ENCODE measurements around the gene STK32C.
A peak's percentile ranks its signal among the peaks of the same experiment; 100 is the strongest.
"Not testable (repeated sequence)": the region's sequence is repeated elsewhere in the genome, so short reads cannot be mapped to it uniquely, and the experiment has no call there.

The STK32C gene

DNA sequence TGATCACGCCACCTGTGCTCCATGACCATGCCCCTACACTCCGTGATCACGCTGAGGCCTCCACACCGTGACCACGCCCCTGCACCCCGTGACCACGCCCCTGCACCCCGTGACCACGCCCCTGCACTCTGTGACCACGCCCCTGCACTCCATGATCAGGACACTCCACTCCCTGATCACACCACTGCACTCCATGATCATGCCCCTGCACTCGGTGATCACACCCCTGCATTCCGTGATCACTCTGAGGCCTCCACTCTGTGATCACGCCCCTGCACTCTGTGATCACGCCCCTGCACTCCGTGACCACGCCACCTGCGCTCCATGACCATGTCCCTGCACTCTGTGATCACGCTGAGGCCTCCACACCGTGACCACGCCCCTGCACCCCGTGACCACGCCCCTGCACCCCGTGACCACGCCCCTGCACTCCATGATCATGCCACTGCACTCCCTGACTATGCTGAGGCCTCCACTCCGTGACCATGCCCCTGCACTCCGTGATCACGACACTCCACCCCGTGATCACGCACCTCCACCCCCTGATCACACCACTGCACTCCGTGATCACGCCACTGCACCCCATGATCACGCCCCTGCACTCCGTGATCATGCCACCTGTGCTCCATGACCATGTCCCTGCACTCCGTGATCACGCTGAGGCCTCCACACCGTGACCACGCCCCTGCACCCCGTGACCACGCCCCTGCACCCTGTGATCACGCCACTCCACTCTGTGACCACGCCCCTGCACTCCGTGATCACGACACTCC, 27.7 kb downstream of the STK32C start:
- DNase-seq: no peak

DNA sequence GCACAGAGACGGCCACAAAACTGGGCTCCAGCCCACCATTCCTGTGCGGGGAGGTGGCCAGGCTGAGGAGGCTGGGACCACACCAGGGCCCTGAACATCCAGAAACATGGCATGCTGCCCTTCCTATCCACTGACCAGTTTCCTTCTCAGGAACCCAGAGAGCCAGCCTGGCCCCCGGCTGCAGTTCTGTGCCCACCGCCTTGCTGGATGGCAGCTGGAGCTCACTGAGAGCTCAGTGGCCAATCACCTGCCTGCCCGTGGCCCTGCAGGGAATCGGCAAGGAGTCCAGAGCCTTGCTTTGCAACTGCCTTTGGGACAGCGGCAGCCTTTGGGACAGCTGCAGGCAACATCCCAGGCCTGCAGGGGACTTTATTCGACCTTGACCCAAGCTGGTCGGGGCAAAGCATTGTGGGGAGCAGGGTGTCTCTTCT, 30.4 kb downstream of the STK32C start:
- DNase-seq: no peak

DNA sequence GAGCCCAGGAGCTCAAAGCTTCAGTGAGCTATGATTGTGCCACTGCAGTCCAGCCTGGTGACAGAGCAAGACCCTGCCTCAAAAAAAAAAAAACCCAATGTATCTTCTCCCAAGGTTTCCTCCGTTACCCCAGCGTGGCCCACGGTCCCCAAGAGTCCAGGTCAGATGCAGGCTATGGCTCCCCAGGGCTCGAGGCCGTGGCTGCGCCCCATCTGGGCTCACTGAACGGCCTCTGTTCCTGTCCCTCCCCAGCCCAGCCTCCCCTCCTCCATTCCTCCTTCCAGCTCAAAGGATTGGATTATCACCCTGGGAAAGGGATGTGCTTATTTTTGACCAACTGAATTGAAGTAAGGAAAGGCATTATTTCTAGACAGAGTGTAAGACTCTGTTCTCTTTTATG, 31.0 kb downstream of the STK32C start:
- no peak for DNase-seq

DNA sequence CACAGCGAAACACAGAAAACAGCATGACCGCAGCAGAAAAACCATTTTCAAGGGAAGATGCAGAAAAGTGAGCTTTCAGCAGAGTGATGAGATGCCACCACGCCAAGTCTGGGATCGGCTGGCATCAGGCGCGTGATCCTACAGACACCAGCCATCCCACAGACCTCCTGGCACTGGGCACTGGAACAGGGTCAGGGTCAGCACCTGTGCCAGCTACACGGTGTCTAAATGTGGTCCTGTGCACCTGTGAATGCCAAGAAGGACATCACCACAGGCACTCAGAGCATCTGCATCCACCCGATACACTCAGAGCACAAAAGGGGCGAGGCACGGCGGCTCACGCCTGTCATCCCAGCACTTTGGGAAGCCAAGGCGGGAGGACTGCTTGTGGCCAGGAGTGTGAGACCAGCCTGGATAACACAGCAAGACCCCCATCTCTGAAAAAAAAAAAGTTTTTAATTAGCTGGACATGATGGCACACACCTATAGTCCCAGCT, 31.5 kb downstream of the STK32C start:
- no peak for DNase-seq

DNA sequence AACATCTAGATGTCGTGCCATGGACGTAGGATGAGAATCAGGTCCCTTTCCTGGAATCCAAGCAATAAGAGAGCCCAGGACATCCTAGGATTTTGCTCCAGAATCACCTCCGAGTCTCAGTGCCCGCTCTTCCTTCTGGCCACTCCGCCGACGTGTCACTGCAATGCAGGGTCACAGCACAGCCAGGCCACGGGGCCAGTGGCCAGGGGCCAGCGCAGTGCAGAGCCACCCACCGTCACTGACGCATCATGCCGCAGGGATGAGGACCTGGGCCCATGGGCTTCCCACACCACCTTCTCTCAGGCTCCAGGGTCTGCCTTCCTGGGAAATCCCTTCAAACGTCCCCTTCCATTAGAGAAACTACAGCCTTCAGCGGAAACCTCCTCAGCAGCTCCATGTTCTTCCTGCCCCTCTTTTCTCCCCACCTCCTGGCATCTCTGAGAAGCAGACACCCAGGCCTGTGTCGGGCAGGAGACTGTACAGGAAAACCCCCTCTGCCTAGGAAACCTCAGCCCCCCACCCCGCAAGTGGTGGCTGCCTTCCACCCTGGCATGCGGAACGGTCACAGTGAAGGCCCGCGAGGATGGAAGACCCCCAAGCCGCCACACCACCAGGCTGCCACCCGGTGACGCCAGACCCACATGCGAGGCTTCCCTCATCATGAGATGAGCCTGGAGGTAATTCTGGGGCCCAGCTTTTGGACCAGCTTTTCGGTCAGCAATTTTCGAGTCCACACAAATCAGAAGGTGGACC, 32.1 kb downstream of the STK32C start:
- DNase-seq: no peak

DNA sequence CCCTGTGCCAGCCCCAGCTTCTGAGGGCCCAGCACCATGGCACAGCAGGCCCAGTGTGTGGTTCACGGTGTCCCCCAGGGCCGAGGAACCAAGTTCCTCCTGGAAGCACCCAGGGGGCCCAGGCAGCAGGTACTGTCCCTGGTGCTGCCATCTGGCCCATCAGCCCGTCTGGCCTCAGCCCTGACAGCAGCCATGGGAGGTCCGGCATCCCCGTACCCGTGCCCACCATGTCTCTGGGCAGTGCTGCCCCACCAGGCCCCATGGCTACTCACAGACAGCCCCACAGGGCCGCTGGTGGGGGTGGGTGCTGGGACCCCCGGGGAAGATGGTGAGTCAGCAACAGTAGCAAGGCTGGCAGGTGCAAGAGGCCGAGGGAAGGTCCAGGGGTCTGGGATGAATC, 32.8 kb downstream of the STK32C start:
- no peak for DNase-seq

DNA sequence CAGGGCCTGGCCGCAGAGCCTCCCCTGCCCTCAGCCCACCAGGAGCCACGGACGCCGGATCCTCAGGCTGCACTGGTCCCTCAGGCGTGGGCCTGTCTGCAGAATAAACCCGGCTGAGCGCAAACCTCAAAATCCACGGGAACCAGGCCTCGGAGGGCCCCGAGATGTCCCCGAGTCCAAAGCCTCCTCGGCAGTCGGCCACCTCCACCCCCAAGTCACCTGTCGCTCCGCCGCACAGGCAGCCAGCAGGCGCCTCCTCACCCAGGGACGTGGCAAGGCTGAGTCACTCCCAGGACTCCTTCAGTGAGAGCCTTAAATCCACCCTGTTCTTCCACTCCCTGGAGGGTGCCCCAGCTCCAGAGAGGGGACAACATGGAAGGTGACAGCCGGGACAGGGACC, 33.2 kb downstream of the STK32C start:
- no peak for DNase-seq

DNA sequence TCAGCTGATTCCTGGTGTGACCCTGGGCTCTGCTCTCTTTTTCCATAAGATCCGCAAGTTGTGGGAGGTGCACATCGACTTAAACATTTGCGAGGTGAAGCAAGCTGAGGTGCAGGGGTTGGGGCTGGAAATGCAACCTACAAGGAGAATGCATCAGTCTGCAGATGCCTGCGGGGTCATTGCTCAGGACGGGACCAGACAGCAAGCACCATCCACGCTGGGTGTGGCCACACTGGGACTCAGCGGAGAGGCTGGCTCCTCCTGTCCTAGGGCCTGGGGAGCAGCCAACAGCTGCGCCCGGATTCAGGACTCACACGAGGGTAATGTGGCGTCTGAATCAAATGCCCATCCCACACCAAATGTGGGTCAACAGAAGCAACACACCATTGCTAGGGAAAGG, 33.8 kb downstream of the STK32C start:
- DNase-seq: no peak

DNA sequence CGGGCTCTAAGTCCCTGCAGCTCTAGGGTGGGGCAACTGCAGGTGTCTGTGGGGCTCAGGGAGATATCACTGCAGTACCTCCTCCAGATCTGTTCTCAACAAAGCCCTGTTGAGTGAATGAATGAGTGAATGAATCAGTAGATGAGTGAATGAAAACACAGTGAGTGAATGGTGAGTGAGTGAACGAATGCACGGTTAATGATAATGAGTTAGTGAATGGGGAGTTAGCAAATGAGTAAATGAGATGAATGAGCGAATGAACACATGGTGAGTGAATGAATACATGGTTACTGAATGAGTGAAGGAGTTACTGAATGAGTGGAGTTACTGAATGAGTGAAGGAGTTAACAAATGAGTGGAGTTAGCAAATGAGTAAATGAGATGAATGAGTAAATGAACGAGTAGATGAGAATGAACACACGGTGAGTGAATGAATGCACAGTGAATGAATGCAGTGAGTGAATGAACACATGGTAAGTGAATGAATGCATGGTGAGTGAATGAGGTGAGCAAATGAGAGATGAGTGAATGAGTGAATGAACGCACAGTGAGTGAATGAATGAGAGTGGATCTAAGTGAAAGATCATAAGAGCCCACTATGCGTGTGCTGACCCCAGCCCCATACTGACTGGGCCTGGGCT, 34.3 kb downstream of the STK32C start:
- no peak for DNase-seq

DNA sequence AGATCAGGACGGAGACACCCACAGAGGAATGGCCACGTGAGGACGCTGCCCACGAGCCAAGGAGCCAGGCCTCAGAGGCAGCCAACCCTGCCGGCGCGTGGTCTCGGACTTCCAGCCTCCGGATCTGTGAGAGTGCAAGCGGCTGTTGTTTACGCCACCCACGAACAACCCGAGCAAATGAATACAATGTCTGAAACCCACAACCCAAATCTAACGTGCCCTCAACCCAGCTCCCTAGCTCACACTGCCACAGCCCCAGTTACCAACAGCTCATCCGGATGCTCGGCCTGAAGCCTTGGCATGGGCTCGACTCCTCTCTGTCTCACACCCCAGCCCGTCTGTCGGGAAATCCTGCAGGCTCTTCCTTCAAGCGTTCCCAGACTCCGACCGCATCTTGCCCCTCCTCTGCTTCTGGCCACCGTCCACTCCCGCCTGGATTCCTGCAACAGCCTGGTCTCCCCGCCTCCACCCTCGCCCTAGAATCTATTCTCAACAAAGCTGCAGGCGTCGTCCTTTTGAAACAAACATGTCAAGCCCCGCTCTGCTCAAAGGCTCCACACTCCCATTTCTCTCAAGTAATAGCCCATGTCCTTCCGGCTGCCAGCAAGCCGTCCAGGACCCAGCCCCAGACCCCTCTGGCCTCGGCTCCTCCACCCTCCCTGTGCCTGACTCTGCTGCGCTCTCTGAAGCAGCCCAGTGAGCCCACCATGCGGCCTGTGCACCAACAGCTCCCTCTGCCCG, 35.3 kb downstream of the STK32C start:
- no peak for DNase-seq

DNA sequence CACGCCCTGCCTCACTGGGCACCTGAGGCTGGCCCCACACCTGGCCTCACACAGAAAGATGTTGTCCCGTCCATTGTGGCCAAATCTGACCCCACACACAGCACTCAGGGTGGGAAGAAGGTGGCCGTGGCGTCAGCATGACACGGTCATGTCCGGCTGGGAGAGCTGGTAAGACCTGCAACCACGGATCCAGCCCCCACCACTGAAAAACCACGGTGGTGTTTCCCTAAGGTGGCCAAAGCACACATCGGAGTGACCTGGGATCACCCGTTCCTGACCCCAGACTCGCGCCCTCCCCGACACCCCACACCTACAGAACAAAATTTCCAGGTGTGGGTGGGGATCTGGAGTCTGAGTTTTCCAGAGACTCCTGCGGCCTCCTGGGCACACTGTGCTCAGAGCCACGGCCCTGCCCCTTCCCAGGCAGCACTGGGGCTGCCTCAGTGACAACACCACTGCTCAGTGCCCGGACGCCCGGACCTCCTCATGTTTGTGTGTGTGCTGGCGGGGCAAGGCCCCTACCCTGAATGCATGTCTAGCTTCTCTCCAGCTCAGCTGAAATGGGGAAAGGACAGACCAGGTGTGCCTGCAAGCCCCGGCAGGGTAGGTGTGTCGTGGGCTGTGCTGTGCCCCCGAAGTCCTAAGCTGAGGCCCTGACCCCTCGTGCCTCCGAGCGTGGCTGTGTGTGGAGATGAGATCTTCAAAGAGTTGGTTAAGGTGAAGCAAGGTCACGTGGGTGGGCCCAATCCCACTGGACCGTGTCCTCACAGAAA, 36.1 kb downstream of the STK32C start:
- no peak for DNase-seq

DNA sequence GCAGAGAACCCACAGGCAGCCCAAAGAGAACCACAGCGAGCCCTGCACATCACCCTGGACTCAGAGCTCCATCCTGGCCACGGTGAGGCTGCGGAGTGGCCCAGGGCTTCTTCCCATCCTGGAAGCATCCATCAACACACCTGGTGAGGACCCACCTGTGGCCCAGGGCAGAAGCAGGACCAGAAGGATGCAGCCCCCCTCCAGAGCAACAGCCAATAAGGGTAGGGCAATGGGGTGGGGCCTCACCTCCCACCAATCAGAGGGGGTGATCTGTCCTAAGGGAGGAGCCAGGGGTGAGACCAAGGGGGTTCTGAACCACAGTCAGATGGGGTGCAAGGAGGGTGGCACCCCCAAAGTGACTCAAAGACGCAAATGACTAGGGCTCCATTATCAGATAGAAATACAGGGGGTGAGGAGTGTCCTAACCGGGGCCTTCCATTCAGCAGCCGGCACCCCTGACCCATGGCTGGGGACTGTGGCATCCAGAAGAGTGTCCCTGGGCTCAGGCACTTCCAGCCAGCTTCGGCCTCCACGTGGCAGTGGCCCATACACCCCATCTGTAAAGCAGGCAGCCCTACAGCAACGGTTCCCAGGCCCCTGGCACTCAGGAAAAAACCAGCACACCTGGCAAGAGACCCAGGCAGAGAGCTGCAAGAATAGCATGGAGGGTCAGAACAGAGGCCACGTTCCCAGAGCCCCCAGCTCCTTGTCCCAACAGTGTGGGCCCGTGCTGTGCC, 36.9 kb downstream of the STK32C start:
- no peak for DNase-seq

DNA sequence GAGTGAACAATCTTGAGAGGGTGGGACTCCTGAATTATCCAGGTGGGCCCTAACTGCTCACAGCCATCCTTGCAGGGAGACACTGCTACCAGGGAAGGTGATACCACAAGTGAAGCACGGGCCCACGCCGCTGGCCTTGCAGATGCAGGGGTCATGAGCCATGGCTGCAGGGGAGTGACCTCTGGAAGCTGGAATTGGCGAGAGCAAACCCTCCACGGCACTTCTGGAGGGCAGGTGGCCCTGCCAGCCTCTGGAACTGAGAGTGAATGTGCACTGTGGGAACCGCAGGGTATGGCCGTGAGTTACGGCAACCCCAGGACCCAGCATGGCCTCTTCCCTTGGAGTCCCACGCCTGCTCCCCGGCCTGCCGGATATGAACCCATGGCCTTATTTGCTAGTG, 37.5 kb downstream of the STK32C start:
- DNase-seq: no peak

DNA sequence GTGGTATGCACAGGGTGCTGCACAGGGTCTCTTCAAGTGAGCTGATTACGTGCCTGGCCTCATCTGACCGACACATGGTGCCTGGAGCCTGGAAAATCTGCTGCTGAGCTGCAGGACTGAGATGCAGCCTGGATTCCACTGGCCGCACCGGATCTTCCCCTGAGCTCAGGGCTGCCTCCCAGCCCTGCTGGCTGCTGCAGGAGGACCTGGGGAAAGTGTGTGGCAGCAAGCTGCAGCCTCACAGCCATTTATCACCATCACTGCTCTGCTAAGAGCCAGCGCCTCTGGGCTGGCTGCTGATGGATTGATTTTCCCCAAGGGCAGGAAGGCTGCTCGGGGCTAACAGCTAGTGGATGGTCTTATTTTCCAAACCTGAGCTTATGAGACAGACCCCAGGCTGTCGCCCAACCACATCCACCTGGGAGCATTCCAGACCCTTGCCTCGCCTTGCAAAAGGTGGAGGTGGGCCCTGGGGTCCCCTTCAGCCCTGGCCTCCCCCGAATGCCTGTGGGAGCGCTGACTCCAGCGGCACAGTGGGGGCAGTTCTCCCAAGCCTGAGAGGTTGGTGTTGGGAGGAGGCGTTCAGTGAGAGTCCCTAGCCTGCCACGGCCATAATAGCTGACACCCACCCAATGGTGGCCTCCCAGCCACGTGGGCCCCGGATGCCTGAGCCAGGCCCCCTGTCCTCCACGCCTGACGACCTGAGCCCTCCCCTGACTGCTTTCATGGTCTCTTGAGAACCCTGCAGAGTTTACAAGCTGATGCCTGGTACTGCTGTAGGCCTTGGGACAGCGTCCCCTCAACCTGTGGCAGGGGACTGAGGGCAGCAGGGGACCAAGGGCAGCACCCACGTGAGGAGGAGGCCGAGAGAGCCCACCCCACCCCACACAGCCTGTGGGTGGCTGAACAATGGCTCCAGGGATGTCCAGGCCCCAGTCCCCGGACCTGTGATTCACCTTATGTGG, 38.2 kb downstream of the STK32C start:
- DNase-seq: no peak

DNA sequence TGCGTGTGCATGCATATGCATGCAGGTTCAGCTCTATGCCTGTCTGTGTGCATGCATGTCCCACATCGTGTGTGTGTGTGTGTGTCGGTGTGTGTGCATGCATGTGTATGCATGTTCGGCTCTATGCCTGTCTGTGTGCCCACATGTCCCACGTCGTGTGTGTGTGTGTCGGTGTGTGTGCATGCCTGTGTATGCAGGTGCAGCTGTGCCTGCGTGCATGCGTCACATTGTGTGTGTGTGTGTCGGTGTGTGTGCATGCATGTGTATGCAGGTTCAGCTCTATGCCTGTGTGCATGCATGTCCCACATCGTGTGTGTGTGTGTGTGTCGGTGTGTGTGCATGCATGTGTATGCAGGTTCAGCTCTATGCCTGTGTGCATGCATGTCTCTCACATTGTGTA, 39.8 kb downstream of the STK32C start:
- not testable (repeated sequence) for DNase-seq

DNA sequence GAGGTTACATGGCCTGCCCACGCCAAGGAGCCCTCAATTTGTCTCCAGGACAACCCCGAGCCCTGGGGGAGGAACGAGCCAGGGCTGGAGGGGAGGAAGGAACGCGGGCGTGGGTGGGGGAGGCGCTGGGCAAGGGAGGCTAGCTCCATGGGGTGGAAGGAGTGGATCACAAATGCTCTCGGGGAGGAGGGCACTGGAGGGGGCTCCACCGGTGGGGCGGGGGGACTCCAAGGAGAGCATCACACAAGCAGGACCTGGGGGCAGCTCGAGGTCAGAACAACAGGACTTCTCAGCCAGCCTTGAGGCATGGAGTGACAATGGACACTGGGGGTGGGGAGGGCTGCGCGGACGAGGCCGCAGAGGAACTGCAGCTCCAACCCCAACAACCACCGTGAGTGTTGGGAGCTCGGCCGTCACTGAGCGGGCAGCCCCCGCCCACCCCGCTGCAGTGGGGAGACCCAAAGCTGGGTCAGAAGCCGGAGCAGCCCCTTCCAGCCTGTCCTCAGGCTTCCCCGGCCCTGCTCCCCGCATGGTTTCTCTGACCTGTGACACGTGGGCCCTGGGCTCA, 41.1 kb downstream of the STK32C start:
- DNase-seq: no peak

DNA sequence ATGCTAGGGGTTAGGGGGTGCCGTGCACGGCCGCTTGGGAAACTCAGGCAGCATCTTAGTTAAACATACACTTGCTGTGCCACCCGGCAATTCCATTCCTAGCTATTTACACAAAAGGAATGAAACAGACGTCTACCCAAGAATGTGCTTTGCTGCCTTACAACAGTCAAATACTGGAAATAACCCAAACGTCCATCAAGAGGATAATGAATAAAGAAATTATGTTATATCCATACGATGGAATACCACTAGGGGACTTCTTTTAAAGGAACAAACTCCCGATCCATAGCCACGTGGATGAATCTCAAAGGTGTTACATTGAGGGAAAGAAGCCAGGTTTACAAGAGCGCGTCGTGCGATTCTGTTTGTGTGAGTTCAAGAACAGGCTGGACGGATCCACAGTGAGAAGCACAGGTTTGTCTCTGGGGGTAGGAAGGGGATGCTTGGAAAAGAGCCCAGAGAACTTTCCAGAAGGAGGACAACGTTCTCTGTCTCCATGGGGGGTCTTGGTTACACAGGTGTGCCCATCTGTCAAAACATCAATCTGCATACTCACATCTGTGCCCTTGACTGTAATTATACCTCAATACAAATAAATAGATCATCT, 41.8 kb downstream of the STK32C start:
- DNase-seq: peak; percentile 88

DNA sequence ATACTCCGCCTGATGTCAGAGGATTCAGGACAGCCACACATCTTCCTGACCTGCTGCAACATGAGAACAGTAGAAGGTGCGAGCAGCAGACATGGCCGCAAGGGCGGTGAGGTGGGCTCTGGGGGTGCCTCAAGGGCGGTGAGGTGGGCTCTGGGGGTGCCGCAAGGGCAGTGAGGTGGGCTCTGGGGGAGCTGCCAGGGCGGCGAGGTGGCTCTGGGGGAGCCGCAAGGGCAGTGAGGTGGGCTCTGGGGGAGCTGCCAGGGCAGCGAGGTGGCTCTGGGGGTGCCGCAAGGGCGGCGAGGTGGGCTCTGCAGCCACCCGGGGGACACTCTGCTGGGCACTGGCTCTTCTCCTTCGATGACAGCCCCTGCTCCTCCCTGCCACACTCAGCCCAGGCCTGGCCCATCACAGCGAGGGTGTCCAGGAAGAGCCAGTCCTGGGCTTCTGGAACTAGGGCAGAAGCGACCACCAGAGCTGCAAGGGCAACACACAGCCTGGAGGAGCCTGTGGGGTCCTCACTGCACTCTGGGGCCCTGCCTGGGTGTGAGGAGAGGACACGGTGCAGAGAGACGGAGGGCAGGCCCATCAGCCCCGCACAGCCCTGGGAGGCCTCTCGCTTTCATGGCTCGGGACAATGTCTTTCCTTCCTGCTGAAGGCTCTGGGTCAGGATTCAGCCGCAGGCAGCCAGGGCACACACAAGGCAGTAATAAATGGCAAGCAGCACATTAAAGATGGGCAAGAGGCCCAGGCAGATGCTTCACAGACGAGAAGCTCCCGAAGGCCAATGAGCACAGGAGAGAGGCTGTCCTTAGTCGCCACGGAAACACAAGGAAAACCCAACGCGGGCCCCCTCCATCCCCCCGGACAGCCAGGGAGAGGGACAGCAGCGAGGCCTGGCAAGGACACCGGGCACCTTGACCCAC, 42.5 kb downstream of the STK32C start:
- peak; percentile 43 for DNase-seq
